Right ventricle myocardium superior (tissue), 1 donor: ENCODE measurements around the gene TENT4A. TPM values are rescaled to one million over a fixed set of nuclear protein-coding genes. Genes with fewer than 3 reads are reported as not detected.

Experiments used
- ATAC-seq: fragments of 200-7000 bp; cut with Tn5 transposase; one replicate; pipeline ENCODE4 v1.9.1; 2020; ENCODE audit warnings: mild to moderate bottlenecking; ENCODE audit not compliant: poor library complexity
- DNase-seq: peaks from one replicate; pipeline ENCODE4 v3.0.0-alpha.2; 2020
- intact Hi-C: fragments of 100-400 bp; cut with DNase I; formaldehyde crosslinking; loops from one replicate; pipeline ENCODE4 v1.11.2; 2022
- total RNA-seq: library from RNA; stranded (reverse); fragmentation: NEBNext Ultra II Directional; extraction: Animal tissue kit (Norgen Biotek cat#: 25700); gene quantifications from one replicate; pipeline ENCODE4 v1.2.1, GENCODE V29; 2021
- donor health status: DM: no; HTN: yes; CAD: no; lungs with severe emphysema.

TENT4A gene
- total RNA-seq, 1 donor from 2014 or later: 10.8 TPM

GRCh38 chr5:6742081-6742758 lies 29.0 kb downstream of the TENT4A start:
- DNase-seq (no peak), ATAC-seq (no peak)
- intact Hi-C loops: no loop called here

GRCh38 chr5:6743161-6743560 lies 29.9 kb downstream of the TENT4A start:
- DNase-seq (no peak), ATAC-seq (no peak)
- intact Hi-C loops: no loop called here

- intact Hi-C loops: loop anchor here (5.0 kb wide), 1 partner anchor 113 kb away; the partner anchor contains the start of genes NSUN2 and SRD5A1
- ATAC-seq: peak; percentile 63
- no peak for DNase-seq
These were observed 31.8 kb downstream of the TENT4A start for GRCh38 chr5:6744841-6745705.

- ATAC-seq (peak; percentile 87), DNase-seq (no peak)
These were observed 32.5 kb downstream of the TENT4A start for GRCh38 chr5:6745706-6746222.

GRCh38 chr5:6746244-6746643 lies 33.0 kb downstream of the TENT4A start:
- ATAC-seq: no peak
- DNase-seq: no peak
- intact Hi-C loops: loop anchor here (5.0 kb wide), 1 partner anchor 114 kb away; the partner anchor contains the start of genes NSUN2 and SRD5A1

More at GRCh38 chr5:6745706-6746222, 32.5 kb downstream of the TENT4A start:
- intact Hi-C loops: loop anchor here (5.0 kb wide), 1 partner anchor 113 kb away; the partner anchor contains the start of genes NSUN2 and SRD5A1

GRCh38 chr5:6747103-6747502 lies 33.9 kb downstream of the TENT4A start:
- DNase-seq (no peak), ATAC-seq (no peak)
- intact Hi-C loops: loop anchor here (5.0 kb wide), 1 partner anchor 115 kb away; the partner anchor contains the start of genes NSUN2 and SRD5A1

GRCh38 chr5:6748142-6748541 lies 34.9 kb downstream of the TENT4A start:
- intact Hi-C loops: loop anchor here (5.0 kb wide), 1 partner anchor 116 kb away; the partner anchor contains the start of genes NSUN2 and SRD5A1
- ATAC-seq (no peak), DNase-seq (no peak)

- ATAC-seq: no peak
- intact Hi-C loops: loop anchor here (5.0 kb wide), 1 partner anchor 117 kb away; the partner anchor contains the start of genes NSUN2 and SRD5A1
- no peak for DNase-seq
These were observed 35.9 kb downstream of the TENT4A start for GRCh38 chr5:6749026-6749716.

GRCh38 chr5:6750142-6750840 lies 37.1 kb downstream of the TENT4A start:
- ATAC-seq (no peak), DNase-seq (no peak)
- intact Hi-C loops: no loop called here

GRCh38 chr5:6750951-6751685 lies 37.9 kb downstream of the TENT4A start:
- intact Hi-C loops: no loop called here
- DNase-seq (no peak), ATAC-seq (no peak)

GRCh38 chr5:6752236-6752635 lies 39.0 kb downstream of the TENT4A start:
- intact Hi-C loops: no loop called here
- ATAC-seq (no peak), DNase-seq (no peak)

GRCh38 chr5:6752782-6753181 lies 39.5 kb downstream of the TENT4A start:
- ATAC-seq (no peak), DNase-seq (no peak)
- intact Hi-C loops: no loop called here

- DNase-seq (no peak), ATAC-seq (no peak)
- intact Hi-C loops: no loop called here
These were observed 40.6 kb downstream of the TENT4A start for GRCh38 chr5:6753851-6754250.

GRCh38 chr5:6754766-6755165 lies 41.5 kb downstream of the TENT4A start:
- no peak for ATAC-seq
- intact Hi-C loops: no loop called here
- no peak for DNase-seq

GRCh38 chr5:6755519-6755918 lies 42.3 kb downstream of the TENT4A start:
- ATAC-seq (no peak), DNase-seq (no peak)

GRCh38 chr5:6755941-6756340 lies 42.7 kb downstream of the TENT4A start:
- intact Hi-C loops: no loop called here
- no peak for ATAC-seq
- no peak for DNase-seq

More at GRCh38 chr5:6755519-6755918, 42.3 kb downstream of the TENT4A start:
- intact Hi-C loops: no loop called here

- DNase-seq (no peak), ATAC-seq (no peak)
- intact Hi-C loops: no loop called here
These were observed 44.3 kb downstream of the TENT4A start for GRCh38 chr5:6757414-6757969.
